Activated CD8-positive, alpha-beta memory T cell treated with anti-CD3 and anti-CD28 coated beads, Interleukin-2, amount 50 U/mL, for 24 hours (primary cell): ENCODE results near the gene PPP2R5C.

ENCODE experiments used
- DNase-seq: peaks from one replicate; pipeline ENCODE4 v3.0.0-alpha.2; 2020; ENCODE audit errors: extremely low read depth

Gene PPP2R5C

DNA sequence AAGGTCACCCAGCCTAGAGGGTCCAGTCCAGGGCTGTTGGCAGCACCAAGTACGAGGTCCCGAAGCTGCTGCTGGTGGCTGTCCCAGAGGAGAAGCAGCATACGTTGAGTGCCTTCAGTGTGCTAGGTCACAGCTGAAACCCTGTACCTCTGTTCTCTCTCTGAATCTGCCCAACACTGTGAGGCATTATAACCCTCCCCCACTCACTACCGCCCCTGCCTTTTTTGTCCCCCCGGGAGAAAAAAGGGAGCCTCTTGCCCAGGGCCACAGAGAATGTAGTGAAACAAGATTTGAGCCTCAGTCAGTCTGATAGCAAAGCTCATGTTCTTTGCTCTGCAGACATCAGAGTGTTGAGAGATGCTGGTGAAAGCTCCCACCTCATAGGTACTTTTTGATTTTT is 53.4 kb downstream of the PPP2R5C start:
- DNase-seq = no peak

DNA sequence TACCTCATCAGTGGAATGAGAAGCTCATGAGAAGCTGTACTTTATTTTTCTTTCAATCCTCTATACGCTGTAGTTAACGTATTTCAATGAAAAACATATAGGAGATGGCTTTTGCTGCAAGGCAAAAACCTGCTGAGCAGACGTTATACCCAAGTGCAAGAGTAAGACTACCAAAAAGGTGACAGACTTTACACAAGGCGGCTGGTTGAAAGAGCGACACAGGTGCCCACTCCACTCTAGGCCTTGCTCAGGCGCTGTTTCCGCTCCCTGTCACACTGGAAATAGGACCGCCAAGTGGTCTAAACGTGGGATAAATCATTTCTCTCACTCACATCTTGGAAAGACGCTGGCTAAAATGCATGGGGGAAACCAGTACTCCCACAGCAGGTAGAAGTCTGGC is 54.5 kb downstream of the PPP2R5C start:
- DNase-seq = no peak

DNA sequence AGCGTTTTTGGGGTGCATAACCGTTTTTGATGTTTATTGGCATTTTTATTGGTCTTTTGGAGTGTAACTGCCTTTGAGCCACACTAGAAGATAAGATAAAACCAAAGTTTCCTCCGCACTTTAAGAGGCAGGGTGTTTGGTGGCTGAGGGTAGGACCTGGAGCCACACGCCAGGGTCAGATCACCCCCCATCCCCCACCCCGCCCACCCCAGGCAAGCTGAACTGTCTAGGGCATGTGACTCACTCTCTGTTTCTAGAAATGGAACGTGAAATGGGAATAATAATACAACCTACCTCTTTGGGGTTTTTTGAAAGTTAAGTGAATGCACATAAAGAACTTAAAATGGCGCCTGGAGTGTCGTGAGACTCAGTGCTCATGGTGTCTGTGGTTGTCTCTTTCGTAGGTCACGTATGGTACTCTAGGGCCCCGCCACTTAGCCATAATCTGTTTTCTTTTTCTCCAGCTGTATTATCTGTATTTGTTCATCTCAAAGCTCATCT is 56.0 kb downstream of the PPP2R5C start:
- DNase-seq = no peak

DNA sequence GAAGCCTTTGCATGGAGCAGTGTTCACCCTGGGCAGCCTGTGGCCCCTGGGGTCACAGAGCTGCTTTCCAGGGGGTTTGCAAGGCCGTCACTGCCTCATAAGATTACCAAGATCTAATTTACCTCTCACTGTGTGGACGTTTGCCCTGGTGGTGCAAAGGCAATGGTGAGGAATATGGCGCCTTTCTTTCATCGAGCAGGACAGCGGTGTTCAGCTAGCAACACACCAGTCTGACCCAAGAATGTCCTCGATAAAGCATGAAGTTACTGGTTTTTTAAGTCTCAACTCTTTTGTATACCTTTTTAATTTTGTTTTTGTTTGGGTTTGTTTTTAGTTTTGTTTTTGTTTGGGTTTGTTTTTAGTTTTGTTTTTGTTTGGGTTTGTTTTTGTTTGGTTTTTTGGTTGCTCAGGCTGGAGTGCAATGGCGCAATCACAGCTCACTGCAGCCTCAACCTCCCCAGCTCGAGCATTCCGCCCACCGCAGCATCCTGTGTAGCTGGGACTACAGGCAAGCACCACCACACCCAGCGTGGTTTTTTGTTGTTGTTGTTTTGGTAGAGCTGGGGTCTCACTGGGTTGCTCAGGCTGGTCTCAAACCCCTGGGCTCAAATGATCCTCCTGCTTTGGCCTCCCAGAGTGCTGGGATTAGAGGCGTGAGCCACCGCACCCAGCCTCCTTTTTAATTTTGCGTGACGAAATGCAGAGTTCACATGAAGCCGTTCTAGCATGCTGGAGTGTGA is 57.9 kb downstream of the PPP2R5C start:
- no peak for DNase-seq

DNA sequence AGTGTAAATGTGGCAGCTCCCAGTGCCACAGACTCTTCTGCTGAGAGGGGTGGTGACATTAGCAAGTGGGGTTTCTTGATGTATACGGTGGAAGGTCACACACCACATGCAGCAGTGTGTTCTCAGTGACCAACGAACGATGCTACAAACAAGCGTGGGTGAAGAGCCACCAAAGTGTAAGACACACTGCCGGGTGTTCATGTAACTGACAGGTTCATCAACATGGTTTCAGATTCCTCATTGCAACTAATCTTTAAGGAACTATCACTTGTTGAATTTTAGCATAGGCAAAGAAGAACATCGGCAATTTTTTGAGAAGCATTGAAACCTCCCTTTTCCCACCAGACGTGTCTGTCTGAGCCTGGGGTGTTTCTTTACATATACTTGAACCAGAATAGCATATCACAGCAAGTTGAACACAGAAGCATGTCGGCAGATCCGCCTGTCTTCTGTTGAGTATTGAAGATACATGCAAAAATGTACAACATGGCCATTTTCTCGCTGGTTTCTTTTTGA is 58.8 kb downstream of the PPP2R5C start:
- DNase-seq = no peak

DNA sequence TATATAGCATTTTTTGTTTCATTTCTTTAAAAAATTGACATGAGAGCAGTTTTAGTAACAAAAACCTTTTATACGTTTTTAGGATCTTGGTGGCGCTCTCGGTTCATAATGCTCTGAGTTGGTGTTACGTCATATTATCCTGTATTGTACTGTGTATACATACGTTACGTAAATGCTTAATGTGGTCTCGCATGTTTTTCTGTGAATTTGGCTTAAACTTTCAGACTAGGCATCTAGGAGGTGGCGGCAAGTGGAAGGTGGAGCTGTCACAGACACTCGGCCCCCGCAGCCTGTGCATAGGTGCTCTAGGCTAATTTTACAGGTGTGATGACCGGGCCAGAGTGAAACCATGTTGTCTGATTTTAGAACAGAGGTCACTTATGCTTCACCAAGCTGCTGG is 60.0 kb downstream of the PPP2R5C start:
- DNase-seq = no peak

DNA sequence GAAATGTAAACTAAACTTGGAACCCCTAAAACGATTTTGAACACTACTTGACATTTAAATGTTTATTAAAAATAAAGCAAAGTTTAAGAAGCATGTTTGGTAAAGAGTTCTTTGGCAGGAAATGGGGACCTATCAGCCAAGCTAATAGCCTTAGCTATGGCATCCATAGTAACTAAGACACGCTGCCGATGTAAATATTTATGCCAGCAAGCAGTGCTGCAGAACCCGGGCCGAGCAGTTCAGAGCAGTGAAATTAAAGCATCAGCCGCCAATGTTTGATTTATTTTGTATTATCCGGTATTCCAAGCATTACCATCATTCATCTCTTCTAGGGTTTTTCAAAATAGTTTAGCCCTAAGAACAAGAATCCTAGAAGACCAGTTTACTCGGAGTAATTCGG is 61.6 kb downstream of the PPP2R5C start:
- no peak for DNase-seq

DNA sequence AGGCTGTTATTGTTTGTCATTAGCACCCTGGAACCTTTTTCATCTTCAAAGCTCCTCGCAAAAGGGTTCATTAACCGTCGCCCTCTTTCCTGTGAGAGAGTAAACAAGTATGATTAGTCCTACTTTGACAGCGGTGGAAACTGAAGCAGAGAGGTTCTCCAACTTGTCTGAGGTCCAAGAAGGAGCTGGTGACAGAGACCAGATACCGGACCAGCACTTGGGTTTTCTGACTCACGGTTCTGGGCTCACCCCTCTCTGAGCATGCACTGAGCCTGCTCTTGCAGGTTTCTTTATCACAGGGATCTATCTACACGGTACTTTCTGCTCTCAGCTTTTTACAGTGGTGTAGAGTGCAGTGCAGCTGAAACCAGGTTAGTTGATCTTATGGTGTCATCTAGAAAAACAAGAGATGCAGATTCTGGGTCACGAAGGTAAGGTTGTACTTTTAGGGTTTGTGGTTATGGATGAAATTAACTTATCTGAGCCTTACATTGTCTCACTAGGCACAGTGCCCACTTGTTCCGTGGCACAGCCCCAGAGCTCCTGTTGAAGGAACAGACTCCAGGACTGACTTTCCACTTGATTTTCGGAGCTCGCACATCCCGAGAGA is 62.1 kb downstream of the PPP2R5C start:
- peak; percentile 73 for DNase-seq

DNA sequence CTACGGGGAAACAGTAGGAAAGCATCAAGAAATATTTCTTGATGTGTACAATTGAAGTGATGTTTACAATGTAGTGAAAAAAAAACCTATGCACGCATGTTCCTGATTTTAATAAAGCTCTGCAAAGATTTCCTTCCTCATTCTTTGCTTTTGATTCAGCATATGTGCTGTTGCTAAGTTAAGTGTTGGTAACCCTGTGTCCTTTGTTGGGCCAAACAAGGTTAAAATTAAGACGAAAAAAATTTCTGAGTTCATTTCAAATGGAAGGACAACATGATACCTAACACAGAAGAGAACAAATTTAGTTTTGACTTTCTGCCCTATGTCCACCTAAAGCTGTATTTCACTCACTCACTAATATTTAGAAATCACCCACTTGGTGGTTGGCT is 62.8 kb downstream of the PPP2R5C start:
- DNase-seq = no peak

DNA sequence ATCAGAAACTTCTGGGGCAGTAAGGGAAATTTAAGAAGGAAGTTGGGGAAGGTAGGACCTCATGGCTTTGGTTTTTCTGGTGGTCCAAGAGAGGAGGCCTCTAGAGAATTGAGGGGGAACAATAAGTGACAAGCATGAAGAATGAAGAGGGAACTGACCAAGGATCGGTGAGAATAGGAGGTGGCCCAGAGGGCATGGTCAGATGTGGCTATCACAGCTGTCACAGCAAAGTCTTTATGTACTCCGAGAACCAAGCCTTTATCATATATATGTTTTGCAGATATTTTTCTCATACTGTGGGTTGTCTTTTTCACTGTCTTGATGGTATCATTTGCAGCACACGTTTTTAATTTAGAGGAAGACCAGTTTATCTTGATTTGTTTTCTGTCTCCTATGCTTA is 64.3 kb downstream of the PPP2R5C start:
- DNase-seq = no peak

DNA sequence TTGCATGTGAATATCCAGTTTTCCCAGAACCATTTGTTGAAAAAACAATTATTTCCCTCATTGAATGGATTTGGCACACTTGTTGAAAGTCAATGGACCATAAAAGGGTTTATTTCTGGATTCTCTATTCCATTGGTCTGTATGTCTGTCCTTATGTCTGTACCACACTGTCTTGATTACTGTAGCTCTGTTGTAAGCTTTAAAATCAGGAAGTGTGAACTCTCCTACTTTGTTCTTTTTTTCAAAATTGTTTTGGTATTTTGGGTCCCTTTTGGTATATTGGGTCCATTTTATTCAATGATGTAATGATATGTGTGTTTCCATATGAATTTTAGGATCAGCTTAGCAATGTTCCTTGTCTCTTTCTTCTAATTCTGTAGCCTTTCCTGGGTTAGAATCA is 64.8 kb downstream of the PPP2R5C start:
- DNase-seq = no peak

DNA sequence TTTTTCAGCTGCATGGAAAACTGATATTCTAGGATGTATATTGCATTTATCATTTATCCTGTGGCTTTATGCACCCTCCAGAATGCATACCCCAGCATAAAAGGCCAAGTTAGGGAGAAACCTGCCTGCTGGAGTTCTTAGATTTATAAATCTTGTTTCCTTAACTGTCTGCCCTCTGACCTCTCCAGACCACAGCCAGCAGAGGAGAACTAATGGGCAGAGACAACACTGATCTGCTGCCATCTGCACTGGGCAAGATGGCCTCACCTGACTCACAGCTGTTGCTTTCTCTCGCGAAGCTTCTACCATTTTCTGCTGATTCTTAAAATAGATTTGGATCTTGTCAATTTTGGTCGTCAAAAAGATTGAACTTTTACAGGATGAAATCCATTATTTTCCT is 65.8 kb downstream of the PPP2R5C start:
- no peak for DNase-seq

DNA sequence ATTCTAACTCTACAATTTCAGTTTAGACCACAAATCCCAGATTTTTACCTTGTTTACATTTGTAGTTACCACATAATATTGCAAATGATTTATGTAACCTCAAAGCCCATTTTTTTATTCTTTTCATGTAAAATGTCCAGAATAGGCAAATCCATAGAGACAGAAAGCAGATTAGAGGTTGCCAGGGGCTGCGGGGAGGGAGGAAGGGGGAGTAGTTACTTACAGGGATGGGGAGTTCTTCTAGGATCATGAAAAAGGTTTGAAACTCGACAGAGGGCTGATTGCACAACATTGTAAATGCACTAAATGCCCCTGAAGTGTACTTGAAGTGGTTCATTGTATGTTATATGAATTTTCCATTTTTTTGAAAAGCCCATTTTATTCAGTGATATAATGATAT is 66.5 kb downstream of the PPP2R5C start:
- DNase-seq = no peak

DNA sequence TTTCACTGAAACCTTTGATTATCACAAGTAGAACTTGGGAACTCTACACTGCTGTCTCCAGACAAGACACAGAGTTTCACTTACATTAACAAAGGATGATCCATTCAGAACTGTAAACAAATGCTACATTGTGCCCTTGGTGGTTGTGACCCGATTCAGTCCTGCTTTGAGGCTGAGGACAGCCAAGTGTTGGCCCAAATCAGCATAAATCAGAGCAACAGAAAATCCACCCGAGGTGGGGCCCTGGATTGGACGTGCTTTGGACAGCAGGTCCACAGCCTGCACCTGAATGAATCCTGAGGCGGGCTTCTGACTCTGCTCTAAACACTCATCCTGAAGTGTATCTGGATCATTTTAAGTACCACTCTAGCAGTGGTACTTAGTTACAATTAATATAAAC is 68.8 kb downstream of the PPP2R5C start:
- no peak for DNase-seq

DNA sequence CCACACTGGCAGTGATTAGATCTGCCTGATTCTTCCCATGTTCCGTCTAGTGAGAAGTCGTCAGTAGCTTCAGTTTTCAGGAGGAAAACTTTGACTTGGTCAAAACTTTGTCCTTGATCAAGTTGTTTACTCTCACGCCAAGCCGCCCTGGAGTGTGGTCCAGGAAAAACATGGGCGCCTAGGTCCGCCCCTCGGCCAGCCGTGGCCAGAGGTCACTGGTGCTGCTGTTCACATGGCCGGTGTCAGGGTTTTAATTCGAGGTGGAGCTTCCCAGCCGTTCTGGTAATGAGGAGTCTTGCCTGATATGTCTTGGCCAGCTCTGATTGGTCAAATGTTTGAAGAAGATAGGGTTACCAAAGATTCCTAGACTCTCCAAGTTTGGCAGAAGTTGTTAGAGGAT is 71.5 kb downstream of the PPP2R5C start:
- DNase-seq = no peak

DNA sequence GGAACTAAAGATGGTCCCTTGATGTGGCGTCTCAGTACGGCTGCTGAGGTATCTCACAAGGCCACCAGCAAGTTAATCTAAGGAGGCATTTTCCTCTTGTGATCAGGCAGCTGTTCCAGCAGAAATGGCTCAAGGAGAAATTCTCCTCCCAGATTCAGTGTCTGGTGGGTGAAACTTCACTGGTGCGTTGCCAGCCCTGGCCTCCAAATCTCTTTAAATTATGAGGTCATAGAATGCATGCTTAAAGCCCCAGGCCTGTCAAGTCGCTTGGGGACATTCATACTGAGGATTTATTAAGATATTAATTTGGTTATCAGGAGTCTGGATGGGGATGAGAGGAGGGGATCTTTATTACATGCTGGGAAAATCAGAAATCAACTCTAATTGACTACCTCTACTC is 72.9 kb downstream of the PPP2R5C start:
- no peak for DNase-seq

DNA sequence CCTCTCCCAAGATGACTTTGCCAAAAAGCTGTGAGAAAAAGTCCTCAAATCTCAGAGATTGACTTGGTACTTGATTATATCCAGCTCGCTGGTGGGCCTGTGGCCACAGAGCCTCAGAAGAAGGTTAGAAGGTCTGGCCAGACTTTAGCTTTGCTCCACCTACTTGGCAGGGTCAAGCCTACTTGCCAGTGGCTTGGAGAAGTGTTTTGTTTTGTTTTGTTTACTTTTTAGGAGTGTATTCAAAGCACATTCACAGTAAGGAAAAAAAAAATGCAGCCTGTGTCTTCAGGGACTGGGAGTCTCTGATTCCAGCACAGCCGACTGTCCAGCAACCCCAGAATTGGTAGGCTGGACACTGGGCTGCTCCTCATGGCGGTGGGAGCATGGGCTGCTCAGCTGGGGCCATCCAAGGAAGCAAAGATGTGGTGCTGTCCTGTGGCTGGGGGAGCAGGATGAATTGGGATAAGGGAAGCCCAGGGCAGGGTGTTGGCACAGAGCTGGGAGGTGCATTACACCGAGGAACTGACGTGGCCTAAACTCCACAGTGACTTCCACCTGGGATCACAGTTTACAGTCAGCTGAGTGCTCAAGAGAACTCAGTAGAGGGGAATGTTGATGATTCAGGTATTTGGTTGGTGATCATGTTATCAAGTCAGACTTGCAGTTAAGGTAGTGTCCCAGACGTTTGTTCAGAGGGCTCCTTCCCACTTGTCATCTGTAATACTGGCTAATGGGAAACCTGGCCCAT is 73.5 kb downstream of the PPP2R5C start:
- DNase-seq = no peak

DNA sequence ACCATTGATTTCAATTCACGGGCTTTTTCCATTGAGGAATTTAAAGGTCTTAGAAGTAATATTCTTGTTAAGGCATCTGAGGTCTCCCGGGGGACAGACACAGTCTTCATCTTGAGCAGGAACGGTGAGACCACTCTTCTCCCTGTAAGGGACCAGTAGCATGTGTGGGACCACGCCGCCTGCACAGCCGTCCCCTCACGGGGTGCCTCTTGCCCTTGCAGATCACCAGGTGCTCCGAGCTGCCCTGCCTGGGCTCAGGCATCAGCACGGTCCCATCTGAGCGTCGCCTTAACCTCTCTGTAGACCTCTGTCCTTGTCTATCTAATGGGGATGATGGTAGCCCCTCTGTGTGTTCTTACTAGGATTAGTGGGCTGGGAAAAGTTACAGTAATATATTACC is 74.1 kb downstream of the PPP2R5C start:
- no peak for DNase-seq

DNA sequence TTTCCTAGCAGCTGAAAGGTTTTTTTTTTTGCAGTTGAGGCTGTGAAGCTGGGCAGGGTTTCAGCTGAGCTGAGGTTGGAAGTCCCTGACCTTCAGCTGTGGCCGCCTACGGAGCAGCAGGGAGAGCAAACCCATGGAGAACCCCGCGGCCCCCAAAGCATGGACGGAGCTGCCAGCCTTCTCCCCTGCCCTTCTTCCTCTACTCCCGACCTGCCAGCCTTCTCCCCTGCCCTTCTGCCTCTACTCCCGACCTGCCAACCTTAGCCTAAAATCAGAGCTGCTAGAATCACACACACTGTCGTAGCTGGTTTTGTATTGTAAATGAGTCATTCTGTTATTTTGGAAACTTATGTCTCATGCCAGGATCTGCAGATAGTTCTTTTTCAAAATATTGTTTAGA is 74.6 kb downstream of the PPP2R5C start:
- DNase-seq = no peak

DNA sequence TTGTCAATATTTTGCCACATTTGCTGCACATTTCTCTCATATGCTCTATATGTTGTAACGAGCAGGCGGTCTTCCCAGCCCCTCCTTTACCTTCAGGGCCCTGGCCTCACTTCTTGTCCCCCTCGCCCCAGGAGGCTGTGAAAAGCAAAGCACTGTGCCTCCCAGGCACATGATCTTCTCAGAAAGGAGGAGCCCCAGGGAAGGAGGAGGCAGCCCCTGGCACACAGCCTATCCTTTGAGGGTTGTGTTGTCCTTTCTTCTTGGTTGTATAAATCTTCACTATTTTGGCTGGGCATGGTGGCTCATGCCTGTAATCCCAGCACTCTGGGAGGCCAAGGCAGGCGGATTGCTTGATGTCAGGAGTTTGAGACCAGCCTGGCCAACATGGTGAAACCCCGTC is 77.0 kb downstream of the PPP2R5C start:
- no peak for DNase-seq

DNA sequence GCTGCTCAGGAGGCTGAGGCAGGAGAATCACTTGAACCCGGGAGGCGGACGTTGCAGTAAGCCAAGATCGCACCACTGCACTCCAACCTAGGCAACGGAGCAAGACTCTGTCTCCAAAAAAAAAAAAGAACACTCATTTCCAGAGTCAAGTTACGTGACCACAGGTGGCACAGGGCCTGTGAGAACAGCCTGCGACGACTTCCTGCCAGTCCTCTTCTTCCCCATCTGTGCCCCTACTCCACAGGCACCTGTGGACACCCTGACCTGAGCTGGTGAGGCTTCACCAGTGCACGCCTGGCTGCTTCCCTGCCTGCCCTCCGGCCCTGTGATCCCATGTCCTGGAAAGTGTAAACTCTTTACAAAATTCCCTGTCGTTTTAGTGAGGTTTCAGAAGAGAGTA is 77.7 kb downstream of the PPP2R5C start:
- no peak for DNase-seq

DNA sequence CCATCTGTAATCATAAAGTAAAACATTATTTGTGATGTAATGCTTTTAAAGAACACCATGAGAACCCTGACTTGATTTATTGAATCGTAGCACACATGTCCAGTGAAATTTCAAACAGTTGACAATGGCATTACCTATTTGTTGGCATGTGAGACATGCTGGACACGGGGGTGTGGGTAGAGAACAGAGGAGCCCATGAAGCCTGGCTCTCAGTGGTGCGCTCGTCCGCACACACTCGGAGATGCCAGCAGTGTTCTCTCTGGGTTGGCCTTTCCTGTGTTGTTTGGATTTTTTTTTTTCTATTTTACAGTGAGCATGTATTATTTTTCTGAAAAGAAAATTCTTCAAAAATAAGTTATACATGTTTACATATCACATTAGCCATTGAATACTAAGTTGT is 78.2 kb downstream of the PPP2R5C start:
- no peak for DNase-seq
